Central memory CD4-positive, alpha-beta T cell (primary cell): Measurements from ENCODE around the gene COL1A2.

Experiments
- DNase-seq: peaks from one replicate; pipeline ENCODE4 v3.0.0; 2022

The COL1A2 gene

DNA sequence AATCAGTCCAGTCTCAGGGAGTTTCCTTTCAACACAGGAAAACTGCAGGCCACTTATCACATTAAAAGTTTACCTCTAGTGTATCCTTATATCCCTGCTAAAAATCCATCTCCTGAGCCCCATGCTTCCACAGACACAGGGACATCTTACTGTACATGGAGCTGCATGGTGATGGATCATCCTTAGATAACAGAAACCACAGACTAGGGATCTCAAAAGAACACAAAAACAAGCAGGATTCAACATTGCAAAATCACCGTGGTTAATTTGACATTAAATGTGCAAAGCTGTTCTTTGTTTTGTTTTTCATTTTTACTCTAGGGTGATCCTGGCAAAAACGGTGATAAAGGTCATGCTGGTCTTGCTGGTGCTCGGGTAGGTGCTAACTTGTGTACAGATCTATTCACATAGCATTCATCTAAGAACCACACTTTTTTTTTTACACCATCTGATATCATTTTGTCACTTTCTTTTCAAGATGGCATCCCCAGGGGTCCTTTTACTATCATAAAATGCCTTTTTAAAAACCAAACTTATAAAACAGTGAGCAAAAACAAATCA, 18.1 kb downstream of the COL1A2 start:
- no peak for DNase-seq

DNA sequence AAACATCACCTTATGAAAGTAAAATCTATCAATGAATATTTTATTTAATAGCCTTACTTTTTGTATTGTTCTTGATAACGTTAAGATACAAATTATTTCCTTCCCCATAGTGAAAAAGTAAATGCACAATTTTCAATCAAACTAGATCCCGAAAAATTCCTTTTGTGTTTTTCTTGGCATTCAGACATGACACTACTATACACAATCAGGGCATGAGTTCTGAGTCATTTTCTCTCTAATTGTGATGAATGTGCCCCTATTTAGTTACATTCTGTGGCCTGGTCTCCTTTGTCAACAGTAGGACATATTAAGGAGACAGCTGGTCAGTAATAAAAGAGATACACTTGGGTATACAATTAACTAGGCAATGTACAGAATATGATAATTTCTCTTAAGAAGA, 19.8 kb downstream of the COL1A2 start:
- no peak for DNase-seq

DNA sequence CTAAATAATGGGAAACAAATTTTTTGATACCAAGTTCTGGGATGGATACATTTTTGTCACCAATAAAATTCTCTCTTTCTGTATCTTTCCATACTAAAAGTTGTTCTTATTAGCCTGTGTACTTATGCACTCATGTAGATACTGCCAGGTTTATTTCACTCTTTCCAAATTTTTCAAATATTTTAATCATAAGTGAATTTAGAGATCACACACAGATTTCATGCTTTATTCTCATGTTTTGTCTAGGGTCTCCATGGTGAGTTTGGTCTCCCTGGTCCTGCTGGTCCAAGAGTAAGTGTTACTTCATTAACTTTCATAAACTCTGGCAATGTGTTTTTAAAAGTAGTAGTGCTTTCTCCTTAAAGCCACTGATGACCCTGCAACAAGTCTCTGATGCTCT, 20.3 kb downstream of the COL1A2 start:
- DNase-seq = no peak

DNA sequence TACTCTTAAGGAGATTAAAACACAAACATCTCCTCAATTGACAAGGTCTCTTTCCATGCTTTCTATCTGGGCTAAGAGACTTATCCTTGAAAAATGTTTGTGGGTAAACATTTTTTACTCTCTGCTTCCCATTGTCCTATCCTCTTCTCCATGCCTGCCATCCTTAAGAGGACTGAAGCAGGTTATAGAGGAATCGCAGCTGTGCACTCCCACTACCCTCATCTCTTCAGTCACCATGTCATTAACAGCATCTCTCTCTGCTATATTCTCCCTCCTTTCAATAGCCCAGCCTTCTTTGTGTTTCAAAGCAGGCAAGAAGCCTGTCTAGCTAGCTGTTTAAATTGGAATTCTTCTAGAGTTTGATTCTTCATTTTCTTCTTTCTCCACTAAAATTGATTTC, 22.6 kb downstream of the COL1A2 start:
- DNase-seq = no peak

DNA sequence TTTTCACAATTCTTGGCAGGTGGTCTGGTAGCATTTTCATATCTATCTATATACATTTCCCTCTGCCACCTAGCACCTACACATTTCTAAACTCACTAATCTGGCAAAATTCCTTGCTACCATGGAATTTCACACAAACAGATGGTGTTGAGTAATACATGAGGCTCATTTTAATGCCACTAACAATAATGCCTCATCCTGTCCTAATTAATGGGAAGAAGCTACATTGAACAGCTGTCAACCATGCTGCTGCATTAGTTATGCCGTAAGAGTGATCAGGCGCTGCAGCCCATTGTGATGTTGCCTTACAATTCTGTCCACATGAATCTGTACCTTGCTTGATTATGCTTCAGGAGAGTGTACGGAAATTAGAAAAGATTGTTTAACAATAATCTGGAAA, 23.2 kb downstream of the COL1A2 start:
- DNase-seq = no peak

DNA sequence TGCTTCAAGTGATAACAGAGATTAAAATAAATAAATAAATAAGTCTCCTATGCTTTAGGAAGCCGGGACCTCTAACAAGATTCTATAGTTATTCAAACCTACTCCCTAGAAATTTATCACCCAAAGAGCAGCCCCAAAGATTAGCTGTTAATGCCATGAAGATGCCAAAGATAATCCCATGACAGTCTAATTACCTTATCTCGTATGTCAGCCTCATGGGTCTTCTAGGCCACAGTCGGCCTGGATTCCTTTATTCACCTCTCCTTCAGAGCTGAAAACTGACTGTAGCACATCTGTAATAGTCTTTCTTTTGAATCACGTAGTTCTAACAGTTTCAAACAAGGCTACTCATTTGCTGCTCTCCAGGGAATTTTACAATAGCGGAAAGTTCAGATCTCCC, 24.2 kb downstream of the COL1A2 start:
- no peak for DNase-seq

DNA sequence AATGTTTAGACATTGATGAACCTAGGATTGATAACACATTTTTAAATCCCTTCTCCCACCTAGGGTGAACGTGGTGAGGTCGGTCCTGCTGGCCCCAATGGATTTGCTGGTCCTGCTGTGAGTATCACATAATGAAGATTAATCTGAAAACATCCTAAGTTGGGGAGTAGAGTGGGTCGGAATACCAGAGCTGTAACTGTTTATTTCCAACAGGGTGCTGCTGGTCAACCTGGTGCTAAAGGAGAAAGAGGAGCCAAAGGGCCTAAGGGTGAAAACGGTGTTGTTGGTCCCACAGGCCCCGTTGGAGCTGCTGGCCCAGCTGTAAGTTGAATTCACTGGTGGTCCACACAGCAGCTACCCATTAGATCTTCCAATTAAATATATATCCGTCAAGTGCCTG, 25.6 kb downstream of the COL1A2 start:
- no peak for DNase-seq

DNA sequence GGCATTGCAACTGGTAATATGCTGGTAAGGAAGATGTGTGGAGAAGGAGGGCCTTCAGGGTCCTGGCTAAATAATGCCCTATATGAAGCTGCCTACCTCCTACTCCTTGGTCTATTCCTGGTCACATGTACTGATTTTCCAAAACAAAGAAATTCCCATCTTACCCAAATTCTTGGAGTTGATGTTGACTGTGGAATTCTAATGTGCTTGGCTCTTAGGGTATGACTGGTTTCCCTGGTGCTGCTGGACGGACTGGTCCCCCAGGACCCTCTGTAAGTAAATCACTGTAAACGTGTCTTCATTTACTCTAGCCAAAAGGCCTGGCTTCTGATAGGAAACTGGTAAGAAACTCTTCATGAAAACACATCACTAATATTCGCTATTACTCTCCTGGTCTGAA, 27.0 kb downstream of the COL1A2 start:
- no peak for DNase-seq

DNA sequence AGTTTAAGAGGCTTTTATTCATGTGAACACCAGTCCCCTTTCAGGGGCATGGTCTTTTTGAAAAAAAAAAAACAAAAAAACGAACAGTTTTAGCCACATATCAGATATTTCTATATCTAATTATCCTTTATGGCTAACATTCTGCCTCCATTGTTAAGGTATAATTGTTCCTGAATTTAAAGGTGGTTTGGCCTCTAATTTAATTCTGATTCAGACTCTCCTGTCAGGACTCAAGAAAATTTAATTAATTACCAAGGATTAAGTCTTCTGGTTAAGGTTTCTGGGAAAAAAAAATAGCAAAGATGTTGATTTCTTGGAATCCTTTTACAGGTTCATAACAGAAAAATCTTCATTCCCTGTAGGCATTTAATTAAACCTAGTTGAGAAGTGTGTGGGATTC, 27.4 kb downstream of the COL1A2 start:
- no peak for DNase-seq

DNA sequence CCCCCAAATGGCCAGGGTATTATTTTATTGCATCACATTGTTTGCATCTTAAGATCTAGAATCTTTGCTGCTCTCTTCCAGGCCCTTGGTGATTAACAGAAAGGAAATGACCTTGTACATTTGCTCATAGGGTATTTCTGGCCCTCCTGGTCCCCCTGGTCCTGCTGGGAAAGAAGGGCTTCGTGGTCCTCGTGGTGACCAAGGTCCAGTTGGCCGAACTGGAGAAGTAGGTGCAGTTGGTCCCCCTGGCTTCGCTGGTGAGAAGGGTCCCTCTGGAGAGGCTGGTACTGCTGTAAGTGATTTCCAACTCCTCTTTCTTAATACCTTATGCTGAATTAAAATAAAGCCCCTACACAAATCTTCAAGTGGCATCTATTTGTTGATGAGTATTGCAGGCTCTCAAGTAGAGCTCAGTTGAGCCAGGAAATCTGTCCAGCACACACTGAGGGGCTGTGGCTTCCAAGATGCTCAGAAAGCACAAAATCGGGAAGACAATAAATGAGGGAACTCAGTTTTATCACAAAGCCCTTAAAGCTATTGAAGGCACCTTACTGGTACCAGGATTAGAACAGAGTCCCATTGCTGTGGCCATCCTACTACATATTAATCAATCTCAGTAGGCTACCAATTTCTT, 28.2 kb downstream of the COL1A2 start:
- DNase-seq = no peak

DNA sequence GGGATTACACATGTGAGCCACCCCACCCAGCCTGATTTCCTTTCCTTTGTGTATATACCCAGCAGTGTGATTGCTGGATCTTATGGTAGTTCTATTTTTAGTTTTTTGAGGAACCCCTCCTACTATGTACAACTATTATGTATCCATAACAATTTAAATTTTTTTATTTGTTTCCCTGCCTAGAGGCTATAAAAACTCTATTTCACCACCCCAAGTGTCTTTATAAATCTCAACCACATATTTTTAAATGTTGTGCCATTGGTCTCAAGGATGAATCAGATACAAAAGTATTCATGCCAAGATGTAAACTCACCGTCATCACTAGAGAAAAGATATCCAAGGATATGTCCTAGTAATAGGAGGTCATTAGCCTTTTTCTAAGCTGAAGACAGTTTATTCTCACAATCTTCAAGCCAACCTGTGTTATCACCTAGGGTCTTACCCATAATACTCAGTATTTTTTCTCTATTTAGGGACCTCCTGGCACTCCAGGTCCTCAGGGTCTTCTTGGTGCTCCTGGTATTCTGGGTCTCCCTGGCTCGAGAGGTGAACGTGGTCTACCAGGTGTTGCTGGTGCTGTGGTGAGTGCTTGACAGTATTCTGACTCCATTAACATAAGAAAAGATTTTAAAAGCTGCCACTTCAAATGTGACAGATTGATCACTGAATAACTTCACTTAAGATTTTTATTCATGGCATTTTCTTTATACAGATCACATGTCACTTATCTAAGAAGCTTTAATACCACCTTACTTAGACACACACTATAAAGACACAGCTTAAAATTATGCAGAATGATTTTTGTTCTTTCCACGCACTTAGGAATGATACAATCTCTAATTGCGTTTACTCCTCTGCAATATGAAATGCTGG, 29.4 kb downstream of the COL1A2 start:
- no peak for DNase-seq

DNA sequence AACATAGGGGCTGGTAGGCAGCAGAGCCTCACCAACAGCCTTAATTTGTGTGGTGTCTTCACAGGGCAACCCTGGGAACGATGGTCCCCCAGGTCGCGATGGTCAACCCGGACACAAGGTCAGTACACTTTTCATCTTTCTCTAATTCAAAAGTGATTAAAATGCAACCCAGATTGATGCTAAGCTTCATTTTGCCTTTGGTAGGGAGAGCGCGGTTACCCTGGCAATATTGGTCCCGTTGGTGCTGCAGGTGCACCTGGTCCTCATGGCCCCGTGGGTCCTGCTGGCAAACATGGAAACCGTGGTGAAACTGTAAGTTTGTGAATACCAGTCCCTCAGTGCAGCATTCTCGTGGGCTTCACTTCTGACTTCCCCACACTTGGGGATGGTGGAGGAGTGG, 30.9 kb downstream of the COL1A2 start:
- no peak for DNase-seq

DNA sequence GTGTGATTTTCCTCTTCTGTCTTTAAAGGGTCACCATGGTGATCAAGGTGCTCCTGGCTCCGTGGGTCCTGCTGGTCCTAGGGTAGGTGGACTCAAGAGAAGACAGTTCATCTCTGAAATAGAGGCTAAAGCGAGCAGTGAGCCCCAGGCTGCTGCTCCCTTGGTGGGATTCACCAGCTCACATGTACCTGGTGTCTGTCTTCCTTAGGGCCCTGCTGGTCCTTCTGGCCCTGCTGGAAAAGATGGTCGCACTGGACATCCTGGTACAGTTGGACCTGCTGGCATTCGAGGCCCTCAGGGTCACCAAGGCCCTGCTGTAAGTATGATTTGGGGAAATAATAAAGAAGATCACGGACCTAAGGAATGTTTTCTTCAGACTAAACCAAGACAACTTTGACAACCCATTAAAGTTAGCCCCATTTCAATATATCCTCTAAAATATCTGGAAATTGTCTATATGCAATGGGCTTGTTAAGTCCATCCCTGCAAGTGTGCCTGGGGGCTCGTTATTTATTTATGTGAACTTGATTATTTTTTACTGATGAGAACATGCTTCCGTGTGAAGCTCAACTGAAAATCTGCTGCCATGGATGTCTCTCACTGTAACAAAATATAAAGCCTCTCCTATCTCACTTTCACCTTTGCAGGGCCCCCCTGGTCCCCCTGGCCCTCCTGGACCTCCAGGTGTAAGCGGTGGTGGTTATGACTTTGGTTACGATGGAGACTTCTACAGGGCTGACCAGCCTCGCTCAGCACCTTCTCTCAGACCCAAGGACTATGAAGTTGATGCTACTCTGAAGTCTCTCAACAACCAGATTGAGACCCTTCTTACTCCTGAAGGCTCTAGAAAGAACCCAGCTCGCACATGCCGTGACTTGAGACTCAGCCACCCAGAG, 32.5 kb downstream of the COL1A2 start:
- DNase-seq = no peak

DNA sequence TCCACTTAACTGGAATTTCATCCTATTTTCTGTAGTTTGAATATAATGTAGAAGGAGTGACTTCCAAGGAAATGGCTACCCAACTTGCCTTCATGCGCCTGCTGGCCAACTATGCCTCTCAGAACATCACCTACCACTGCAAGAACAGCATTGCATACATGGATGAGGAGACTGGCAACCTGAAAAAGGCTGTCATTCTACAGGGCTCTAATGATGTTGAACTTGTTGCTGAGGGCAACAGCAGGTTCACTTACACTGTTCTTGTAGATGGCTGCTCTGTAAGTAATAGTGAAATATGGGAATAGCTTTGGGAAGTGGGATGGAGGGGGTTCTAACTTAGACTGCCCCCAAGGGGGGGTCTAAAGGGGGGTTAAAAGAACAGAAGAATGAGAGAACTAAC, 34.5 kb downstream of the COL1A2 start:
- no peak for DNase-seq

DNA sequence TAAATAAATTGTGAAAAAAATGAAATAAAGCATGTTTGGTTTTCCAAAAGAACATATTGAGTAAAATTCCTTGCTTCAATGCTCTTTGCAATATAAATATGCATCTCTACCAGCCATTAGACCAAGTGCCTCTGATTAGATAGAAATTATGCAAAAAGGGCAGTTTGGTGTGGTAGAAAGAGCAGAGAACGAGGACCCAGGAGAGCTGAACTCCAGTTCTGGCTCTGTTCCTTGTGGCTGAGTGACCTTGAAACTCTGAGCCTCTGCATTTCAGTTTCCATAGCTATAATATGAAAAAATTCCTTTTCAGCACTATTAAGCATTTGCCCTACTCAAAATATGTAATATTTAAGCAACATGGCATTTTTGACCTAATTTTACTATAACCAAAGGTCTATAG, 36.5 kb downstream of the COL1A2 start:
- no peak for DNase-seq

DNA sequence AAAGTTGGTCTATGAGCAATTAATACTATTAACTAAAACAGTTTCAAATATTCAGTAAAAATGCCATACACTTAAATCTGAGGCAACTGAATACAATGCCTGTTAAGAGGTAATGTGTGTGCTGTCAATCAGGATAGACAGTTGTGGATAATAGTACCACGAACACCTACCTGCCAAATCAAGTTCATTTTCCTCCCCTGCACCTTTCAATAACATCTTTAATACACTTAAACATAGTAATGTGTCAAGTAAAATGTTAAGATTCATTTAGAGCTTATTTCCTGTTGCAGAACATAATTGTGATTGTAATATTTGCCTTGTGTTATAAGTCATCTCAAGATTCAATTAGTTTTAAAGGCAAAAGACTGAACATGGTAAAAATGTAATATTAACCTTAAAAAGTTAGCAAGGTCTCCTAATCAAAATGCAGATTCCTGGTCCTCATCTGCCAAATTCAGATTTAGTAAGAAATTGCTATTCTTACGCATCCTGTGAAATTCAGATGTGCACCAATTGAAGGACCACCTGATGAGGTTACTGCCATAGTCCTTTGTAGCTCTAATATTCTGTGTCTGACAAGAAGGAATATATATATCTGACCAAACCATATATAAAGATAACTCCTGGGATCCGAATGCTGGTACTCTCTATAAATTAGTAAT, 37.1 kb downstream of the COL1A2 start:
- no peak for DNase-seq

DNA sequence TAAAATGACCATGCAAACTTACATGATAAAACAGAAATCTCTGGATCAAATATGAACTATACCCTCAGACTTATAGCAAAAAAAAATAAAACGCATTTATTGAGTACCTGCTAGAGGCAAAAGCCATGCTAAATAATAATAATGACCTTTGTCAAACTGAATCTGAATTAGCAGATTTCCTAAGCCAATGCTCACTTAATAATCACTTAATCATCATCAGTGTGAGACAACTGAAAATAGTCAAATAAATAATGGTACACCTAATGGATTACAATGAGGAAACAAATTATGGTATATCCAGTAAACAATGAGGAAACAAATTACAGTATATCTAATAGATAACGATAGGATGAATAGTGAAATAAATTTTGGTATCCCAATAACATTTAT, 37.6 kb downstream of the COL1A2 start:
- no peak for DNase-seq

DNA sequence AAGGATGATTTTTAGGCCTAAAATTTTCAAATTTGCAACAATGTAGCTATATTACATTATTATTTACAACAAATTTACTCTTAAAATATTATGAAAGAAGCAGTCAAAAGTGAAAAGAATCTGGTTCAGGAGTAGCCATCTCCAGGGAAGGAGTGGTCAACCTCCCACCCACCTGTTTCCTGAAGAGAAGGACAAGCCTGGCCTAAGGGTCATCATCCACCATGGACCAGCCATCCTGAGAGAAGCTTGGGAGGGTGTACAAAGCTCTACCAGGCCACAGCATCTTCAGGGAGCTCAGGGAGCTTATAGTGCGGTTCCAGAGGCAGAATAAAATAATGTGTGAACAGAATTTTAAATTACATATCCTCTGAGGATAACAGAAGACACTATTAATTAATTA, 38.1 kb downstream of the COL1A2 start:
- DNase-seq = no peak

DNA sequence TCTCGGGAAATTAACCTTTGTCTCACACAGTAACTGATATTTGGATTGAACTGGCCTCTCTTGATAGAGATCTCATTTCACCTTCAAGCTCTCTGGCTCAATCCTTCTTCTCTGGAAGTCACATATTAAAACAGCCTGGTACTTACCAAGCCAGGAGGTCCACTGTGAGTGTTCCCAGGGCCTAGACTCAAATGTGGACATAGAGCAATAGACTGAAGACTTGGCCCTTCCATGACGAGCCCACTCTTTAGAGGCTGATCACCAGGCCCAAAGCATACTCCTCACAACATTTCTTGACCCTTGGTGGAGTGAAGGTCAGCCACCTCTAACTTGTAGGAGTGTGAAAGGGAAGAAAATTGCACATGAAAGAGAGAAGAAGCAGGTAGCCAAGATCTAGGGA, 38.5 kb downstream of the COL1A2 start:
- DNase-seq = no peak

DNA sequence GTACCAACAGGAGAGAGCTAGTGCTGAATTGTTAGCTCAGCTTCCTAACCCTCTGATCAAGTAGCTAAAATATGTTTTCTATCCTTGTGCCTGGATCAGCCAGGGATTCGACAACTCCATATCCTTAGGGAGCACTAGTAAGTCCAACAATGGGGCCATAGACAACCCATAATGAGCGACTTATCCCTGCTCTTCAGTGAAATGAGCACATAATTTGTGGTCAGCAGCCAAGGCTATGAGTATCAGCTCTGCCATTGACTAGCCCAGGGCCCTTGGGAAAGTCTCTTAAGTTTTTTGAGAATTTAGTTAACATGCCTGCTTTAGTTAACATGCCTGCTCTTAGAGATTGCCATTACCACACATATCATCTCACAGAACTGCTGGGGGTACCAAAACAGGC, 39.3 kb downstream of the COL1A2 start:
- DNase-seq = no peak

DNA sequence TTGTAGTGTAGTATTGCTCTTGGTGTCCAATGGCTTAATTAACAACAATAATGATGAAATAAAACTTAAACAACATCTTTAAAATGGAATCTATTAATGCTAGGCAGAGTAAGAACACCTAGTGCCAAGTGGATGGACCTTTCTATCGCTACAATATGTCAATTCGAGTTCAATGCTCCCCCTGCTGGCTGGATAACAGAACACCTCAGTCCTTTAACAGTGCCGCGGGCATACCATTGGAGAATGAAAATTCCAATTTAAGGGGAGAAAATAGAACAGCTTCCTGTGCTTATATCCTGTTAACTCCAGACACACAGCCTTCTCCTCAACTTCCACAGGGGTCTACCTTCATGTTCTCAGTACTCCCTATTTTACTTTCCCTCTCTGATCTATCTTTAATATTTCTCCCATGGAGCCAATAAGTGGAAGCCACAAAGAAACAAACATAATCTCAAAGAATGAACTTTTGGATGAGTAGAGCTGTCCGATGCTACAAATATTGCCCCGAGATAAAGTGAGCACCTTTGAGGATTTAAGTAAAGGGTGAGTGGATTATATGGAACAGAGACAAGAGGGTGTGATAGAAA, 41.4 kb downstream of the COL1A2 start:
- DNase-seq = peak; percentile 32

DNA sequence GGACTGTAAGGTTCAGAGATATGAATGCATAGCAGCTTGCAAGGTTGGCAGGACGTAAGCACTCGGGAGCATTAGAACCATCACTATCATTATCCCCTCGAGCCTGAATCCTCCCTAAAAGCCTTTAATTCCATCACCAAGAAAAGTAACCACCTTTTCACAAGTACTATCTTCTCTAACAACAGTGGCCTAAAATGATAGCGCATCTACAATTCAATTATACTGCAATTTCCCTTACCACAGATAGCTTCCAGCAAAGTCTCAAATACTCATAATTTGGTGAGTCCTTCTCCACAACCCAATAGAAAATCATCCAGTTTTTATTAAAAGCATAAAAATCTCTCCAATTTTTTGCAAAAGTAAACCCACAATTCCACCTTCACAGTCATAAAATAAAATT, 42.0 kb downstream of the COL1A2 start:
- DNase-seq = no peak
